ENCODE data around the gene DPEP3.
"Not testable (repeated sequence)": the region's sequence is repeated elsewhere in the genome, so short reads cannot be mapped to it uniquely, and the experiment has no call there.

DPEP3 gene

GRCh38 chr16:68013440-68013839, 33.1 kb upstream of the DPEP3 start:
- Histone ChIP-seq H3K4me1 (ENCODE audit: low read length) (no peaks in the 10 kb centered on the region), H3K4me3 (ENCODE audit: low read length) (no peak overlapping the region), H3K36me3 (replicated peaks; ENCODE audit: low read depth, low read length) (no peaks in the 10 kb centered on the region), H3K27me3 (ENCODE audit: low read depth, low read length) (no peaks in the 10 kb centered on the region), H2AFZ (ENCODE audit: low read depth, low read length) (no peak overlapping the region), H3K4me2 (ENCODE audit: low read length) (no peak overlapping the region), H3K27ac (ENCODE audit: low read length) (no peak overlapping the region), H4K20me1 (ENCODE audit: insufficient read depth, low read length) (no peaks in the 10 kb centered on the region), H3K9ac (ENCODE audit: low read length) (no peak overlapping the region), H3K79me2 (ENCODE audit: low read length) (no peaks in the 10 kb centered on the region), H3K9me3 (ENCODE audit: insufficient read depth, low read length) (no peaks in the 10 kb centered on the region)
- no peak for TF ChIP-seq EZH2phosphoT487 (IDR thresholded peaks at IDR 0.05; ENCODE audit: low read depth)
- TF ChIP-seq, protein P1, sequence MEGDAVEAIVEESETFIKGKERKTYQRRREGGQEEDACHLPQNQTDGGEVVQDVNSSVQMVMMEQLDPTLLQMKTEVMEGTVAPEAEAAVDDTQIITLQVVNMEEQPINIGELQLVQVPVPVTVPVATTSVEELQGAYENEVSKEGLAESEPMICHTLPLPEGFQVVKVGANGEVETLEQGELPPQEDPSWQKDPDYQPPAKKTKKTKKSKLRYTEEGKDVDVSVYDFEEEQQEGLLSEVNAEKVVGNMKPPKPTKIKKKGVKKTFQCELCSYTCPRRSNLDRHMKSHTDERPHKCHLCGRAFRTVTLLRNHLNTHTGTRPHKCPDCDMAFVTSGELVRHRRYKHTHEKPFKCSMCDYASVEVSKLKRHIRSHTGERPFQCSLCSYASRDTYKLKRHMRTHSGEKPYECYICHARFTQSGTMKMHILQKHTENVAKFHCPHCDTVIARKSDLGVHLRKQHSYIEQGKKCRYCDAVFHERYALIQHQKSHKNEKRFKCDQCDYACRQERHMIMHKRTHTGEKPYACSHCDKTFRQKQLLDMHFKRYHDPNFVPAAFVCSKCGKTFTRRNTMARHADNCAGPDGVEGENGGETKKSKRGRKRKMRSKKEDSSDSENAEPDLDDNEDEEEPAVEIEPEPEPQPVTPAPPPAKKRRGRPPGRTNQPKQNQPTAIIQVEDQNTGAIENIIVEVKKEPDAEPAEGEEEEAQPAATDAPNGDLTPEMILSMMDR (IDR thresholded peaks at IDR 0.05; ENCODE audit: low read depth, low read length): no peak

DNA sequence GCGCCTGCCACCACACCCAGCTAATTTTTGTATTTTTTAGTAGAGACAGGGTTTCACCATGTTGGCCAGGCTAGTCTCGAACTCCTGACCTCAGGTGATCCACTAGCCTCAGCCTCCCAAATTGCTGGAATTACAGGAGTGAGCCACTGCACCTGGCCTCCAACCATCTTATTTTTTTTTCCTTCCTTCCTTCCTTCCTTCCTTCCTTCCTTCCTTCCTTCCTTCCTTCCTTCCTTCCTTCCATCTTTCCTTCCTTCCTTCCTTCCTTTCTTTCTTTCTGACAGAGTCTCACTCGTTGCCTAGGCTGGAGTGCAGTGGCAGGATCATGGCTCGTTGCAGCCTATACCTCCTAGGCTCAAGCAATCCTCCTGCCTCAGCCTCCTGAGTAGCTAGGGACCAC, 29.6 kb upstream of the DPEP3 start:
- H3K27ac ChIP-seq (ENCODE audit: low read length); H3K9me3 ChIP-seq (ENCODE audit: insufficient read depth, low read length); H4K20me1 ChIP-seq (ENCODE audit: insufficient read depth, low read length); H3K4me2 ChIP-seq (ENCODE audit: low read length); H3K27me3 ChIP-seq (ENCODE audit: low read depth, low read length); H2AFZ ChIP-seq (ENCODE audit: low read depth, low read length); H3K79me2 ChIP-seq (ENCODE audit: low read length); H3K4me3 ChIP-seq (ENCODE audit: low read length); H3K36me3 ChIP-seq (replicated peaks; ENCODE audit: low read depth, low read length); H3K9ac ChIP-seq (ENCODE audit: low read length); H3K4me1 ChIP-seq (ENCODE audit: low read length): not testable (repeated sequence)

DNA sequence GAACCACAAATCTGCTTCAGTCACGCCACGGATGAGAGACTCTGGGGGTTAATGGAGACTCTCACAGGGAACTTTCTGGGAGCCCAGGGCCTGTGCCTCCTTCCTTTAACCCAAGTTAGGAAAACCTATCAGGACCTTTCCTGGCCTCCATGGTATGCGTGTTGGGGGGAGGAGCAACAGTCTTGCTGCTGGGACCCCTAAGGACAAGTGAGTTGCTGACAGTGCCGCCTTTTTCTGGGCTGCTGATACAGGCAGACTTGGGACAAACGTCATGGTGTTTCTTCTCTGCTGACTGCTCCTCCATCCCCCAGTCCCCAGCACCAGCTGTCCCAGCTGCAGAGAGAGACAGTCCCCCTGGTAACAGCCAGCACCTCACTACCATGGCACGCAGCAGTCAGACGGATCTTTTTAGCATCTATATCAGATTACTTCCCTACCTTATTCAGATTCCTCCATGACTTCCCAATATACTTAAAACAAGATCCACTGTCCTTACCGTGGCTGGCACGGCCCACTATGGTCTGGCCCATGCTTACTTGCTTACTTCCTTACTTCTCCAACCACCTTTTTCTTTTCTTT, 28.9 kb upstream of the DPEP3 start:
- no peak for TF ChIP-seq EZH2phosphoT487 (IDR thresholded peaks at IDR 0.05; ENCODE audit: low read depth)
- TF ChIP-seq, protein P1 (IDR thresholded peaks at IDR 0.05; ENCODE audit: low read depth, low read length): no peak
- H3K4me2 ChIP-seq (ENCODE audit: low read length): no peak overlapping the region
- no peaks in the 10 kb centered on the region for H3K9me3 ChIP-seq (ENCODE audit: insufficient read depth, low read length)
- H3K79me2 ChIP-seq (ENCODE audit: low read length): no peaks in the 10 kb centered on the region
- H3K36me3 ChIP-seq (replicated peaks; ENCODE audit: low read depth, low read length): no peaks in the 10 kb centered on the region
- no peak overlapping the region for H2AFZ ChIP-seq (ENCODE audit: low read depth, low read length)
- H3K4me1 ChIP-seq (ENCODE audit: low read length): 0 out of 2 replicates have a peak, but pooled peaks cover 3% of the 10 kb centered on the region
- H3K27me3 ChIP-seq (ENCODE audit: low read depth, low read length): no peaks in the 10 kb centered on the region
- H3K9ac ChIP-seq (ENCODE audit: low read length): no peak overlapping the region
- H3K27ac ChIP-seq (ENCODE audit: low read length): no peak overlapping the region
- no peaks in the 10 kb centered on the region for H4K20me1 ChIP-seq (ENCODE audit: insufficient read depth, low read length)
- H3K4me3 ChIP-seq (ENCODE audit: low read length): no peak overlapping the region

DNA sequence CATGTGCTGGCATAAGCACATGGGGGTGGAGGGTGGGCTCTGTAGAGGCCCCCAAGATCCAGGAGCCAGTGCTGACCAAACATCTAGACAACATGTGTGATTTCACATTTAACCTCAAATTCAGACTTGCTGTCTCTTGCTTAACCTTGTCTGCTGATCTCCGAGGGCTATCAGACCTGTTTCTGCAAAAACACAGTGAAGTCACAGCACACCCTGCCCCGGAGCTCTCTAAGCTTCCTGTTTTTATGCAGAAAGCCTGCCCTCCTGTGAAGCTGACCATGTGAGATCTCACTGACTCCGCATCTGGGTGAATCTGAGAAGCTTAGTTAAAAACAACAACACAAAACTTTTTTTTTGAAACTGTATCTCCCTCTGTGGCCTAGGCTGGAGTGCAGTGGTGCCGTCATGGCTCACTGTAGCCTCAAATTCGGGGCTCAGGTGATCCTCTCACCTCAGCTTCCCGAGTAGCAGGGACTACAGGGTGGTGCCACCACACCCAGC, 25.5 kb upstream of the DPEP3 start:
- 0 out of 2 replicates have a peak, but pooled peaks cover 3% of the 10 kb centered on the region for H3K4me1 ChIP-seq (ENCODE audit: low read length)
- no peak overlapping the region for H3K9ac ChIP-seq (ENCODE audit: low read length)
- H4K20me1 ChIP-seq (ENCODE audit: insufficient read depth, low read length): no peaks in the 10 kb centered on the region
- no peak overlapping the region for H3K4me2 ChIP-seq (ENCODE audit: low read length)
- H3K79me2 ChIP-seq (ENCODE audit: low read length): no peaks in the 10 kb centered on the region
- TF ChIP-seq, protein P1 (IDR thresholded peaks at IDR 0.05; ENCODE audit: low read depth, low read length): no peak
- TF ChIP-seq EZH2phosphoT487 (IDR thresholded peaks at IDR 0.05; ENCODE audit: low read depth): no peak
- H3K27me3 ChIP-seq (ENCODE audit: low read depth, low read length): no peaks in the 10 kb centered on the region
- no peak overlapping the region for H3K4me3 ChIP-seq (ENCODE audit: low read length)
- no peaks in the 10 kb centered on the region for H3K9me3 ChIP-seq (ENCODE audit: insufficient read depth, low read length)
- H3K27ac ChIP-seq (ENCODE audit: low read length): no peak overlapping the region
- peak overlapping the region; percentile 62; the same call in 1 of the 2 replicates for H2AFZ ChIP-seq (ENCODE audit: low read depth, low read length)
- H3K36me3 ChIP-seq (replicated peaks; ENCODE audit: low read depth, low read length): no peaks in the 10 kb centered on the region
